ENCODE data around the gene IL1RAP.
A peak's percentile ranks its signal among the peaks of the same experiment; 100 is the strongest.

Gene IL1RAP

DNA sequence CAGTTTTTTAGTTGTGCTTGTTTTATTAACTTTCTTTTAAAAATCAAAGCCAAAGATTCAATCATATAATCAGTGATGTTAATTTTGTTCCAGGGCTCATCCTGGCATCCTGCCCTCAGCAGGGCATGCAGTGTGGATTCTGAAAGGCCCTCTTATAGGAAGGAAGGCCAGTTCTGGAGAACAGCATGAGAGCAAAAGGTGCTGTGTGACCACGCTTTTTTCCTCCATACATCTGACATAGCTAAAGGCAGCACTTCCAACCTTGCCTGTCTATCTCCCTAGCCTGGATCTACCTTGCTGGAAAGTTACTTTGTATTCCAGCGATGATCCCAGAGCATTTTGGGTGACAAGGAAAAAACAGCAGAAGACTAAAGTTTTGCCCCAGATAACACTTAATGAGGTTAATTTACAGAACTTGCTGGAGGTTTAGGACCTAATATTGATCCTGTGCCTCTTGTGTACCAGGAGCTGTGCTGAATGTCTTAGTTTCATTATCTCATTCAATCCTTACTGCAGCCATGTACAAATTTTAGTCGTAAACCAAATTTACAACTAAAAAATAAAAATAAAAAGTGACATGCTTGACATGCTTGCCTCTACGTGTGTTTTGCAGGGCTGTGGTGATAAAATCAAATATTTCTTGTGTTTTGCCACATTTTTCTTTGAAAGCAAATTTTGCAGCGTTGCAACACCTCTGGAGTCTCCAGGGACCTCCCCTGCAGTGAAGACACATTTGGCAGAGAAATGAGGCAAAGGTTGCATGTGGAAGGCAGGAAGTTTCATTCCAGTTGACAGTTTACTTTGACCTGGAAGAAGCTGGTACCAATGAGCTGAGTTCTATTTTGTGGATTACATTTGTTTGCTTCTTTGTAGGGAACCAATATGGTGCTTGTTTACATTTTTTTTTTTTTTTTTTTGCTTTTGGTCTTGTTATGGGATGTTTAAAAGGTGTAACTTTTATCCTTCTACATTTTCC, 13.2 kb downstream of the IL1RAP start:
- DNase-seq (ENCODE audit: low spot score), result no peak
- H3K27ac ChIP-seq, result no peak overlapping the region; the same call in 1 of the 2 replicates
- TF ChIP-seq, protein P1, sequence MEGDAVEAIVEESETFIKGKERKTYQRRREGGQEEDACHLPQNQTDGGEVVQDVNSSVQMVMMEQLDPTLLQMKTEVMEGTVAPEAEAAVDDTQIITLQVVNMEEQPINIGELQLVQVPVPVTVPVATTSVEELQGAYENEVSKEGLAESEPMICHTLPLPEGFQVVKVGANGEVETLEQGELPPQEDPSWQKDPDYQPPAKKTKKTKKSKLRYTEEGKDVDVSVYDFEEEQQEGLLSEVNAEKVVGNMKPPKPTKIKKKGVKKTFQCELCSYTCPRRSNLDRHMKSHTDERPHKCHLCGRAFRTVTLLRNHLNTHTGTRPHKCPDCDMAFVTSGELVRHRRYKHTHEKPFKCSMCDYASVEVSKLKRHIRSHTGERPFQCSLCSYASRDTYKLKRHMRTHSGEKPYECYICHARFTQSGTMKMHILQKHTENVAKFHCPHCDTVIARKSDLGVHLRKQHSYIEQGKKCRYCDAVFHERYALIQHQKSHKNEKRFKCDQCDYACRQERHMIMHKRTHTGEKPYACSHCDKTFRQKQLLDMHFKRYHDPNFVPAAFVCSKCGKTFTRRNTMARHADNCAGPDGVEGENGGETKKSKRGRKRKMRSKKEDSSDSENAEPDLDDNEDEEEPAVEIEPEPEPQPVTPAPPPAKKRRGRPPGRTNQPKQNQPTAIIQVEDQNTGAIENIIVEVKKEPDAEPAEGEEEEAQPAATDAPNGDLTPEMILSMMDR (conservative IDR thresholded peaks at IDR 0.05; ENCODE audit: low read depth), result no peak
- ChIA-PET POLR2A (ENCODE audit: low non-redundant PET) (no interaction called here), CTCF (interaction anchor here (0.5 to 0.6 kb wide), 2 partner anchors 63 to 66 kb away, joined by 4 read pairs; no protein-coding TSS in a partner anchor)

DNA sequence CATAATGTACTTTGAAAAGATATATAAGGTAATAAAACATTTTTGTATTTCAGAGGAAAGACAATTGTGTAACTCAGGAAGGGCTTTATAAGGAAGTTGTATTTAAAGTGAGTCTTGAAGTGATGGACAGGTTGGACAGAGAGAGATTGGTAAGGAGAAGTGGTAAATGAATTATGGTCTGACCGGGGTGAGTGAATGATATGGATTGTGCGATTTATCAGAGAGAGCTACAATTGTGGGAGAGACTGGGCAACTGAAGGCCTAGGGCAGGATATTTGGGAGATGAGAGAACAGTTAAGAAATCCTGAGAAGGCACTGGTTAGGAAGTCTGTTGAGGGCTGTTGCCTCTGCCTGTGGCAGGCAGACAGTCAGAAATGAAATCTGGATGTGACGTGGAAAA, 14.8 kb downstream of the IL1RAP start:
- CTCF ChIA-PET, result interaction anchor here (0.6 kb wide), 1 partner anchor 581 kb away, joined by 5 read pairs; no protein-coding TSS in a partner anchor
- peak overlapping the region; percentile 37; the same call in 1 of the 2 replicates for H3K27ac ChIP-seq
- no peak for DNase-seq (ENCODE audit: low spot score)
- POLR2A ChIA-PET (ENCODE audit: low non-redundant PET), result no interaction called here
- TF ChIP-seq, protein P1 (conservative IDR thresholded peaks at IDR 0.05; ENCODE audit: low read depth), result no peak

DNA sequence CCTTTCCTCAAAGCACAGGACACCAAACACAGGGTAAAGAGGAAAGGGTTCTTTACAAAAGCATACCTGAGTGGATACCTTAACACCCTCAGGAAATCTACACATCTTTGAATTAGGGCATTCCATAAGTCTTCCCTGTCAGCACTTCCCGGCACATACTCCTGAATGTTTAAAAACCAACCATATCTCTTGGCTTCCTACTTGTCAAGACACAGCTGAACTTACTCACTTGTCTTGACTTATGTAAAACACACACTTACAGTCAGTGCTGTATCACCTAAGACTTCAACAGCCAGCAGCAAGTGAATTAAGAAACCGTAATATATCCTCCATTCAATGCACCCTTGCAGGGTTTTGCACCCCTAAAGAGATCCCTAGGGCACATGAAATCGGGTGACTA, 17.5 kb downstream of the IL1RAP start:
- H3K27ac ChIP-seq, result peak overlapping the region; percentile 74; the same call in 1 of the 2 replicates
- DNase-seq (ENCODE audit: low spot score), result peak; percentile 38
- TF ChIP-seq, protein P1 (conservative IDR thresholded peaks at IDR 0.05; ENCODE audit: low read depth), result no peak
- CTCF ChIA-PET, result no interaction called here
- POLR2A ChIA-PET (ENCODE audit: low non-redundant PET), result interaction anchor here (1.2 kb wide), 1 partner anchor 18 kb away, joined by 3 read pairs; the partner anchor contains the start of gene IL1RAP

DNA sequence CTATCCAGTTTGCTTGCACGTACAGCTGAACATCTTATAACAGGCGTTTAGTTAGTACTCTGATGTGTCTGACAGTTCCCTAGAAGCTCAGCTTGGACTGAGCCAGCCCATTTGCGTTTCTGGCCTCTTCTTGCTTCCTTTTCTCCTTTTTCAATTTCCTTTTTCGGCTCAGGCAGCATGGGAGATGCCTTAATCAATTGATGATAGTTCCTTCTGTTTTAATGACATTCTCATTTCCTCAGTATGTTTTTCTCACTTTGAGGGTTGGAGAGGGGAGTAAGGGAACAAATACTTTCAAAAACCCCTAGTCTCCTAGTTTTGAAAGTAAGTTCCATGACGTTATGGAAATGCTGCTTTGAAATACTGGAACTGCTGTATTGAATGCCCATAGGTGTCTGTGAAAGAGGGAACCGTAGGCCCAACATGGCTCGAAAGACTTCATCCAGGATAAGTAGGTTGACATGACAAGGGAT, 18.9 kb downstream of the IL1RAP start:
- no peak for DNase-seq (ENCODE audit: low spot score)
- ChIA-PET POLR2A (ENCODE audit: low non-redundant PET) (no interaction called here), CTCF (no interaction called here)
- H3K27ac ChIP-seq, result peak overlapping the region; percentile 86
- TF ChIP-seq, protein P1 (conservative IDR thresholded peaks at IDR 0.05; ENCODE audit: low read depth), result no peak

DNA sequence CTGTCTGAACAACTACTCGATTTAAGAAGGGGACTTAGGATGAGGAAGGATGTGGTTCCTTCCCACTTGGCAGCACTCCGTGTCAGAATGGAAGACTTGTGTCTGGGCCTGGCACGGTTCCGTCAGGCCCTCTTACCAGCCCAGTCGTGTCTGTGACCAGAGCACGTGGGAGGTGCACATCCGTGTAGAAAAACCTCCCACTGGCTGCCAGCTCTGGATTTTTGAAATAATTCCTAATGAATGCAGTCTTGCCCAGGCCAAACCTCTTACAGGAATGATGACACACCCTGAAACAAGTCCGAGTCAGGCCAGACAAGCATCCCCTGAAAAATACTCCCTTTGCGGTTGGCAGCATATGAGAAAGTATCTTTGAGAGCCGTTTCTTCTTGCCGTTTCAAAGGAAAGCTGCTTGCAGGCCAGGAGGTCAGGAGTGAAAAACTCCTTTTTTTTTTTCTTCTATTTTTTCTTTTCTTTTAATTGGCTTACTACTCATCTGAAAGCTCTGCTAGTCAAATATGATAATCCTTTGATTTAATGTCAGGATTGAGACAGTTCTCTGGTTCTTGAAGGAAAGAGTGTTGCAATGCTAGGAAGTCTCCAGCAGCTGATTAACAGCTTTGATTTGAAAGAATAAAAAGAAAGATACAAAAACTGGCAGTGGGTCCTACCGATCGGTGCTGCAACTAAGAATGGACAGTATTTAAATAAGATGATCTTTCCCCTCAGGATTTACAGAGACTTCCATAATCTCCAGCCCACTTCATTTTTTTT, 19.8 kb downstream of the IL1RAP start:
- TF ChIP-seq, protein P1 (conservative IDR thresholded peaks at IDR 0.05; ENCODE audit: low read depth), result no peak
- ChIA-PET CTCF (interaction anchor here (0.6 to 0.7 kb wide), 2 partner anchors 242 to 316 kb away, joined by 3 to 6 read pairs; no protein-coding TSS in a partner anchor), POLR2A (ENCODE audit: low non-redundant PET) (interaction anchor here (1.2 kb wide), 1 partner anchor 20 kb away, joined by 3 read pairs; no protein-coding TSS in a partner anchor)
- H3K27ac ChIP-seq, result peak overlapping the region; percentile 86
- peak; percentile 94 for DNase-seq (ENCODE audit: low spot score)

DNA sequence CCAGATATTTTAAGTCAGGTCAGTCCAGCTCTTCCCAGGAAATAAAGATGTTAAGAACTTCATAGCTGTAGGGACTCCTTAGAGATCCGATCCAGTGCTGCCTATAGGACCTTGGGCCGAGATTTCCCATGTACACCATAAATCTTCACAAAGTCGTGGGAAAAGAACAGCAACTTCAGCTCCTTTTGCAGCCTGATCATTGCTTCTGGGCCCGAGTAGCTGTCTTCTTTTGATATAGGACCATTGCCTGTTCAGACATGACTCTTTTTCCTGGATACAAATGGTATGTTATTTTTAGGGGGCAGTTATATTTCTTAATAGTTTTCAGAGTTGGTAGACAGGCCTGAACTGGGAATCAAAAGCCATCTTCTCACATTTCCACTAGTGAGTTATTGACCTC, 20.5 kb downstream of the IL1RAP start:
- ChIA-PET POLR2A (ENCODE audit: low non-redundant PET) (interaction anchor here (1.2 kb wide), 1 partner anchor 21 kb away, joined by 3 read pairs; no protein-coding TSS in a partner anchor), CTCF (interaction anchor here (0.6 to 0.7 kb wide), 2 partner anchors 243 to 317 kb away, joined by 3 to 6 read pairs; no protein-coding TSS in a partner anchor)
- peak overlapping the region; percentile 86 for H3K27ac ChIP-seq
- TF ChIP-seq, protein P1 (conservative IDR thresholded peaks at IDR 0.05; ENCODE audit: low read depth), result no peak
- no peak for DNase-seq (ENCODE audit: low spot score)
